Measurements from ENCODE around the gene PKIG. TPM values are rescaled to one million over a fixed set of nuclear protein-coding genes. Genes with fewer than 3 reads are reported as not detected.
"Not testable (repeated sequence)": the region's sequence is repeated elsewhere in the genome, so short reads cannot be mapped to it uniquely, and the experiment has no call there.

Gene PKIG
- total RNA-seq, 1 donor from 2014 or later = 151 TPM

DNA sequence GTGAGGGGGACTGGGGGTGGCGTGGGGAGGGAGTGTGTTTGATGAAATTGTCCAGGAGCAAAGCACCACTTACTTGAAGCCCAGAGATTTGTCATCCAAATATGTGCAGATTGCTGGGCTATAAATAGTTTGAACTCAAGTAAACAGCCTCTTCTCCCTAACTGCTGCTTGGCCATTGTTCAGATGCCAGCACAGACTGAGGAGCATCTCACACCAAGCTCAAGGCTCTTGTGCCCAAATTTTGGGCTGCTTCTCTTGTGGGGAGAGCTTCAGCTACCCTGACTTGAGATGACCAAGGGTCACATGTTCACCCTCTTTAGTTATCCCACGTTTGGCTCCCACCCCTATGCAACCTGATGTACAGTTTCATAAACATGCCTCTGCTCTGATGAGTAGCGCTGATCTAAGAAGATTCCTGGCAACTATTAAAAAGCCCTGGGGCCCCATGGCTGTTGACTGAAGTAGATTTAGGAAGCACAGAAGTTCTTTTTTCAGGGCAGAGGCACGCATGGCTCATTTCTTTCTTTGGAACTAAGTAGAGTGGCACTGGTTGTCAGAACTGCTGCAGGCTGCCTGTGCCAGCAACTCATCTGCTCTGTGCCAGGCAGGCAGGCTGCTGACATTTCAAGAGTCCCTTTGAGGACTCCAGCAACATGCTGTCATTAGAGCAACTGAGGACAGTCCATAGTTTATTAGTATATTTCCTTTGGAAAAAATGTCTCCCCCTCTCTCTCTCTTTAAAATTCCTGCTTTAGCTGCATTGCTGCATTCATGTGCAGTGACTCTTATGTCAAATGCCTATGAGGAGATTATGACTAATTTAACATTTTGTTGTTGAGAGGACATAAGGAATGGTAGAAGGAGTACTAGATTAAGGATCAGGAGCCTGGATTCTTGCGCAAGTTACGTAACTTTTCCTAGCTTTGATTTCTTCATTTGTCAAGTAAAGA lies 9.6 kb upstream of the PKIG start:
- peak in 1 of 2 donors; percentile 56 for DNase-seq (ENCODE audit: low read depth in 2 of 2)

GRCh38 chr20:44573501-44573869 lies 8.9 kb upstream of the PKIG start:
- no peak for DNase-seq (ENCODE audit: low read depth in 2 of 2)

- DNase-seq (ENCODE audit: low read depth in 2 of 2) = no peak
Observed at GRCh38 chr20:44574372-44574771, 8.0 kb upstream of the PKIG start.

DNA sequence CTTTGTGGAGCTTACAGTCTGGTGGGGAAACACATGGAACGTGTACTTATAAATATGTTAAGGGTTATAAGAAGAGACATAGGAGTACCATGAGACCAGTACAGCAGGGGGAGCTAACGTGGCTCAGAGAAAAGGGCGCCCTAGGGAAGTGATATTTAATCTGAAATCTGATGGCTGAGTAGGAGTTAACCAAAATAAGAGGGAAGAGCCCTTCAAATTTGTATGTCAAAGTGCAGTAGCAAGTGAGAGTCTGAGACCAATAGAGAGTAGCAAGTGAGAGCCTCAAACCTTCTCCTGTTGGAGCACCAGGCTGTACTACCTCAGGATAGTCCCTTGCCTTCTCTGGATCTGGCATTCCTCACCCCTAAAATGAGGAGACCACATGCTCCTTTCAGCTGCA lies 6.1 kb upstream of the PKIG start:
- DNase-seq (ENCODE audit: low read depth in 2 of 2) = peak; percentile 57 to 80

GRCh38 chr20:44579313-44580081 lies 2.9 kb upstream of the PKIG start:
- peak; percentile 62 to 87 for DNase-seq (ENCODE audit: low read depth in 2 of 2)

DNA sequence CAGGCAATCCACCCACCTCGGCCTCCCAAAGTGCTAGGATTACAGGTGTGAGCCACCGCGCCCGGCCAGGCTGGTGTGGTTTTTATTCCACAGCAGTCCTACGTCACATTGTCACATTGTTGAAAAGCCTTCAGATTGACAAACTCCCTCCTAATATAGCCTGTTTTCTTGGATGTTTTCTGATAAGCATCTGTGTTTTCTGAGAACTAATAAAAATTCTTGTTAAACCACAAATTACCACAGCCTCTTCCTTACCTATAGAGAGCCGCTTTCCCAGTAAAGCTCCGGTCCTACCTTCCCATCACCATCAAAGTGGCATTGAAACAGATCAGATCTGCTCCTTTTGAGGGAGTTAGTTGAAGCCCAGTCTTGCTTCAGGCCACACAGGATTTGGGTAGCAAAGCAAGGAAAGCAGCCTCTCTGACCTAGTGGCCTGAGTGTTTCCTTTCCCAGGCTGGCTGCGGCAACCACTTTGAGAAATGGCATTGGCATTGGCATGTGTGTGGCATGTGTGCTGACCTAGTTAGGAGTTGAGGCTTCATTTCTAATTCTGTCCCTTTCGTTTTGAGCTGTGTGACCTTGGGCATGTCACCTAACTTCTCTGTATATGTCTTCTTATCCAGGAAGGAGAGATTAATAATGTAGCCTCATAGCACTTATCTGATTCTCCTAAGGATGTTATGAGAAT lies 1.7 kb upstream of the PKIG start:
- peak in 1 of 2 donors; percentile 56 for DNase-seq (ENCODE audit: low read depth in 2 of 2)

DNA sequence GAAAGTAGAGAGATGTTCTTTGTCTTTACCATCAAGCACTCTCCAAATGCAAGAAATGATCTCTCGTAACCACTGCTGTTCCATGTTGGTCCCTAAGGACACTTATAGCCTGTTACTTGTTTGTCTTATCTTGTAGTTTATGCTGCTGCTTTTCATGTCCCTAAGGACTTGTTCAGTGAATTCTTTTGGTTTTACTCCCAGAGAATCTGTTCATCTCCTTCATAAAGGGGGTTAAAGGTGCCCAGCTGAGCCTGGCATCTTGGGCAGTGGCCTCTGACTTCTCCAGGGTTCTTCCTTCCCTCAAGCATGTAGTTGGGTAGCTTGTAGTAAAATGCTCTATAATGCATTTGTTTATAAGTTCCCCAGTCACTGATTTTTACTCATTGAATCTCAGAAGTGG lies 864 bp upstream of the PKIG start:
- DNase-seq (ENCODE audit: low read depth in 2 of 2) = no peak

DNA sequence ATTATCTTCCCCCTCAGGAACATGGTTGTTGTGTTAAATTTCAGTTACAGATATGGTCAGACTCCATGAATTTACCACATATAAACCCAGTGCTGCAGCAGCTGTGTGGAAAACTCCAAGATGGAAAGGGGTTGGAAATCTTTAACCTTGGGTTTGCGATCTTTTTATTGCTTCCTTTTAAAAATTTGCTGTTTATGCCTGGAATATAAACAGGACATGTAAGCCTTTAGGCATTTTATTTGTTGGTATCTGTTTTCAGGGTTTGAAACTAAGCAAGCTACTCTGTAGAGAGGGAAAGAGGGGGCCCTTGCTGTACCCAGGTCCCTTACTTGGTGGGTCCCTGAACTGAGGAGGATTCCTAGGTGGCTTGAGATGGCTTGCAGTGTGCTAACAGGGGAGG lies 778 bp downstream of the PKIG start:
- no peak for DNase-seq (ENCODE audit: low read depth in 2 of 2)

- DNase-seq (ENCODE audit: low read depth in 2 of 2) = no peak
Observed at GRCh38 chr20:44584162-44584561, 1.8 kb downstream of the PKIG start.

GRCh38 chr20:44585057-44585963 lies 2.9 kb downstream of the PKIG start:
- no peak for DNase-seq (ENCODE audit: low read depth in 2 of 2)

GRCh38 chr20:44586289-44586911 lies 4.0 kb downstream of the PKIG start:
- DNase-seq (ENCODE audit: low read depth in 2 of 2) = no peak

- no peak for DNase-seq (ENCODE audit: low read depth in 2 of 2)
Observed at GRCh38 chr20:44587035-44587980, 4.9 kb downstream of the PKIG start.

DNA sequence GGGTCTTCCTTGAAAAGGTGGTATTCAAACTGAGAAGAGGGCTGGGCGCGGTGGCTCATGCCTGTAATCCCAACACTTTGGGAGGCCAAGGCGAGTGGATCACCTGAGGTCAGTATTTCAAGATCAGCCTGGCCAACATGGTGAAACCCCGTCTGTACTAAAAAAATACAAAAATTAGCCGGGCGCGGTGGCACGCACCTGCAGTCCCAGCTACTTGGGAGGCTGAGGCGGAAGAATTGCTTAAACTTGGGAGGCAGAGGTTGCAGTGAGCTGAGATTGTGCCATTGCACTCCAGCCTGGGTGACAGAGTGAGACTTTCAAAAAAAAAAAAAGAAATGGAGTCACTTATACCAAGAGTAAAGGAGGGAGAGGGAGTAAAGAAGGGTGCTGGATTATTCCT lies 5.9 kb downstream of the PKIG start:
- DNase-seq (ENCODE audit: low read depth in 2 of 2) = not testable (repeated sequence)

GRCh38 chr20:44589537-44589936 lies 7.2 kb downstream of the PKIG start:
- DNase-seq (ENCODE audit: low read depth in 2 of 2) = peak in 1 of 2 donors; percentile 39

DNA sequence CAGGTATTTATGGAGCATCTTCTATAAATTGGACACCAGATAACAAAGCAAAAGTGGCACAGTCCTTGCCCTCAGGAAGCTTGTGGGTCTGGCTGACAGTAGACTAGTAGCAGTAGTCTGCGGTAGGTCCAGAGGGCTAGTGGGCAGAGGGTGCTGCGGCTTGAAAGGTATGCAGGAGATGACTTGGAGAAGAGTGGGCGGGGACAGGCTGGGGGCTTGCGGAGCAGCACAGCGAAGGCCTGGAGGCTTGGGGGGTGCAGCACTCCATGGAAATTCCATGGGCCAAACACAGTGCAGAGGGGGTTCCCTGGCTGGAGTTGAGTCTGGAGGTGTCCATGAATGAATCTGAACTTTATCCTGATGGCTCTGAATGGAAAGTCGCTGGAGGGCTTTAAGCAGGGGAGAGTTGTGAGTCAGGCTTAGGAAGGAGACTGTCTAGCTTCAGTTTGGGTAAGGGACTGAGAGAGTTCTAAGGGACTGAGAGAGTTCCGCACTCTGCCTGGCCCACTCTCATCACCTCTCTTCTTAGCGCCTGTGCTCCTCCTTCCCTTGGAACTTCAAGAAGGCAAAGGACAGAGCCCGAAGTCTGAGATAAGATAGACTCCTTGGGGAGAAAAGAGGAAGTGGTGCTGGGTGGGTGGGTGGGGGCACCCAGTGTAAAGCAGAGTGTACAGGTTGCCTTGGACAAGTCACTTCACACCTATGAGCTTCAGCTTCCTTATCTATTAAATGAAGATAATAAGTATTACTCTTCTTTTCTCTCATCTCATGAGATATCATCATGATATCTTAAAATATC lies 8.8 kb downstream of the PKIG start:
- DNase-seq (ENCODE audit: low read depth in 2 of 2) = no peak

- DNase-seq (ENCODE audit: low read depth in 2 of 2) = no peak
Observed at GRCh38 chr20:44592366-44592765, 10.0 kb downstream of the PKIG start.

- no peak for DNase-seq (ENCODE audit: low read depth in 2 of 2)
Observed at GRCh38 chr20:44593751-44594150, 11.4 kb downstream of the PKIG start.

DNA sequence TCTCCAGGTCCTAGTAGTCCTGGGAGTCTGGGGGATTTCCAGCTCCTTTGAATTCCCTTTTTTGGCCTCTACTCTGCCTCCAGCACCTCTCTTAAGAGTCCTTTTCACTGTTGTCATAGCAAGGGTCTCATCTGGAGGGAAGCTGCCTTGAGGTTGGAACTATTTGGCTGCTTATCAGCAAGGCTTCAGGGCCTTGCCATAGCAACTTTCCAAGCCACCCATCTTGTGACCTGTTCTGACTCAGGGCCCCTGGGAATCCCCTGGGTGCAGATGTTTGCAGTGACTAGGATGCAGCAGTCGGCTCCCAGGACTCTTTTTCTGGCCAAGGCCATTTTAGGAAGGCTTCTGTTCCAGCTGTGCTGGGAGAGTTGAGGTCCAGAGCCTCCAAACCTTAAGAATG lies 12.4 kb downstream of the PKIG start:
- peak in 1 of 2 donors; percentile 42 for DNase-seq (ENCODE audit: low read depth in 2 of 2)
